ENCODE data around the gene RARA. TPM values are rescaled to one million over a fixed set of nuclear protein-coding genes. Genes with fewer than 3 reads are reported as not detected.

RARA gene
- total and polyA plus RNA-seq, 8 donors, result 11.2 to 40.8 (median 19.4) TPM

- Histone ChIP-seq H3K4me1 (peaks cover 85 to 96% (median 93%) of the 10 kb centered on the region in 4 donors), H3K27ac (peak overlapping the region in 4 of 5 donors; percentile 90 to 98 (median 94)), H3K9me3 (no peaks in the 10 kb centered on the region), H3K27me3 (no peaks in the 10 kb centered on the region), H3K36me3 (no peaks in the 10 kb centered on the region), H3K4me3 (peak overlapping the region in 2 of 4 donors; percentile 81 to 96)
- 50 to 64% (median 58%) methylated on average over 9 of the region's 9 CpGs for WGBS, 5 donors
- no peak for TF ChIP-seq POLR2A (IDR thresholded peaks at IDR 0.05)
- TF ChIP-seq CTCF (IDR thresholded peaks at IDR 0.05), result no peak
- intact Hi-C loops (cut with DNase I; ENCODE audit: low total_unique reads), result no loop called here
- DNase-seq, result peak; percentile 25 to 47
Measured at GRCh38 chr17:40315678-40316570, 6.9 kb downstream of the RARA start.

GRCh38 chr17:40316571-40317344 lies 7.8 kb downstream of the RARA start:
- Histone ChIP-seq H3K9me3 (no peaks in the 10 kb centered on the region), H3K27ac (peak overlapping the region; percentile 35 to 98 (median 93)), H3K36me3 (no peaks in the 10 kb centered on the region), H3K4me1 (peaks cover 85 to 96% (median 93%) of the 10 kb centered on the region in 4 donors), H3K27me3 (no peaks in the 10 kb centered on the region), H3K4me3 (peak overlapping the region; percentile 81 to 99 (median 94))
- intact Hi-C loops (cut with DNase I; ENCODE audit: low total_unique reads), result no loop called here
- peak; percentile 45 to 93 for DNase-seq
- WGBS, 5 donors, result 13 to 26% (median 25%) methylated on average over 31 to 38 of the region's 38 CpGs
- TF ChIP-seq EP300 (IDR thresholded peaks at IDR 0.05) (no peak), POLR2AphosphoS5 (IDR thresholded peaks at IDR 0.05) (peak in 2 of 3 donors; percentile 13 to 15)

GRCh38 chr17:40317345-40317873 lies 8.4 kb downstream of the RARA start:
- Histone ChIP-seq H3K4me1 (peaks cover 85 to 96% (median 93%) of the 10 kb centered on the region in 4 donors), H3K4me3 (peak overlapping the region; percentile 81 to 99 (median 94)), H3K9me3 (no peaks in the 10 kb centered on the region), H3K27ac (peak overlapping the region; percentile 43 to 98 (median 93)), H3K27me3 (no peaks in the 10 kb centered on the region), H3K36me3 (no peaks in the 10 kb centered on the region)
- TF ChIP-seq CTCF (IDR thresholded peaks at IDR 0.05) (peak in 4 of 7 experiments; percentile 4 to 48 (median 39)), POLR2AphosphoS5 (IDR thresholded peaks at IDR 0.05) (no peak)
- DNase-seq, result peak; percentile 50 to 78
- intact Hi-C loops (cut with DNase I; ENCODE audit: low total_unique reads), result no loop called here
- WGBS, 5 donors, result 6 to 7% (median 7%) methylated on average over 6 of the region's 6 CpGs

GRCh38 chr17:40317880-40318829 lies 9.2 kb downstream of the RARA start:
- peaks cover 85 to 96% (median 93%) of the 10 kb centered on the region in 4 donors for H3K4me1 ChIP-seq
- TF ChIP-seq POLR2AphosphoS5 (IDR thresholded peaks at IDR 0.05) (peak; percentile 38 to 79 (median 78)), CTCF (IDR thresholded peaks at IDR 0.05) (no peak), EP300 (IDR thresholded peaks at IDR 0.05) (no peak), POLR2A (IDR thresholded peaks at IDR 0.05) (peak in 1 of 4 donors; percentile 36)
- intact Hi-C loops (cut with DNase I; ENCODE audit: low total_unique reads), result no loop called here
- H3K36me3 ChIP-seq, result no peaks in the 10 kb centered on the region
- H3K27me3 ChIP-seq, result no peaks in the 10 kb centered on the region
- DNase-seq, result peak; percentile 97 to 99
- WGBS, 5 donors, result 0 to 1% (median 1%) methylated on average over 20 to 70 of the region's 70 CpGs
- no peaks in the 10 kb centered on the region for H3K9me3 ChIP-seq
- peak overlapping the region; percentile 85 to 98 (median 93) for H3K27ac ChIP-seq
- peak overlapping the region; percentile 81 to 99 (median 94) for H3K4me3 ChIP-seq

Data from stomach (tissue), 9 donors.